Measurements from ENCODE around the gene TMBIM6.

- TF ChIP-seq POLR2A (IDR thresholded peaks at IDR 0.05; ENCODE audit: low read length) (no peak), CTCF (IDR thresholded peaks at IDR 0.05) (no peak), EP300 (IDR thresholded peaks at IDR 0.05) (no peak), ESRRA (IDR thresholded peaks at IDR 0.05; ENCODE audit: borderline replicate concordance, low read length) (no peak), HDAC2 (IDR thresholded peaks at IDR 0.05) (no peak), FOSB (CRISPR knock-in tag; IDR thresholded peaks at IDR 0.05) (no peak), CHD2 (IDR thresholded peaks at IDR 0.05; ENCODE audit: low read length, partially characterized antibody) (no peak), SMC3 (IDR thresholded peaks at IDR 0.05) (no peak), GATA3 (IDR thresholded peaks at IDR 0.05; ENCODE audit: borderline replicate concordance) (no peak), CHD4 (IDR thresholded peaks at IDR 0.05; ENCODE audit: borderline replicate concordance) (no peak), CEBPB (IDR thresholded peaks at IDR 0.05) (no peak), RAD21 (conservative IDR thresholded peaks at IDR 0.05 in 1 of 2, IDR thresholded peaks at IDR 0.05 in 1 of 2) (no peak)
Measured at GRCh38 chr12:49791700-49792099, 50.3 kb downstream of the TMBIM6 start.

All from A549 (cell line).